ENCODE results near the gene OR51B4.

DNA sequence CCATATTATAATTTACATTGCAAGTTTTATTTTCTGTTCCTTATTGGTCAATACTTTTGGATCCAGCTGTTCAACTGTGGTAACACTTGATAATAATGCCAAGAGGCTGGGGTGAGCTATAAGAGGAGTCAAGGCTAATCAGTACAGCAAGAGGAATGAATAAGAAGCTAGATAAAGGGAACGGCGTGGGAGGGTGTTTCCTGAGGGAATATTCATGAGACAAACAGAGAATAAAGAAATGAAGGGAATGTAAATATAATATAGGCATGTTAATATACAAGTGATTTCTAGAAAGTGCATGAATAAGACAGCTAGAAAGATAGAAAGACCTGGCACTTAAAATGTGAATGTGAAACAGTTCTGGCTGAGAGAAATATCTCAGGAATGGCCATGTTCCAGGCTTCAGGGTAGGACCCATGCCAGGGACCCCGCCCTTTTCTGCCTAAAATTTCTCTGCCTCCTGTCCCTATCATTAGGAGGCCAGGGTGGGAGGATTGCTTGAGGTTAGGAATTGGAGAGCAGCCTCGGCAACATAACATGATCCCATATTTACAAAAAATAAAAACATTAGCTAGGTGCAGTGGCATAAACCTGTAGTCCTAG lies 3.9 kb downstream of the OR51B4 start:
- TF ChIP-seq, protein P1, sequence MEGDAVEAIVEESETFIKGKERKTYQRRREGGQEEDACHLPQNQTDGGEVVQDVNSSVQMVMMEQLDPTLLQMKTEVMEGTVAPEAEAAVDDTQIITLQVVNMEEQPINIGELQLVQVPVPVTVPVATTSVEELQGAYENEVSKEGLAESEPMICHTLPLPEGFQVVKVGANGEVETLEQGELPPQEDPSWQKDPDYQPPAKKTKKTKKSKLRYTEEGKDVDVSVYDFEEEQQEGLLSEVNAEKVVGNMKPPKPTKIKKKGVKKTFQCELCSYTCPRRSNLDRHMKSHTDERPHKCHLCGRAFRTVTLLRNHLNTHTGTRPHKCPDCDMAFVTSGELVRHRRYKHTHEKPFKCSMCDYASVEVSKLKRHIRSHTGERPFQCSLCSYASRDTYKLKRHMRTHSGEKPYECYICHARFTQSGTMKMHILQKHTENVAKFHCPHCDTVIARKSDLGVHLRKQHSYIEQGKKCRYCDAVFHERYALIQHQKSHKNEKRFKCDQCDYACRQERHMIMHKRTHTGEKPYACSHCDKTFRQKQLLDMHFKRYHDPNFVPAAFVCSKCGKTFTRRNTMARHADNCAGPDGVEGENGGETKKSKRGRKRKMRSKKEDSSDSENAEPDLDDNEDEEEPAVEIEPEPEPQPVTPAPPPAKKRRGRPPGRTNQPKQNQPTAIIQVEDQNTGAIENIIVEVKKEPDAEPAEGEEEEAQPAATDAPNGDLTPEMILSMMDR (IDR thresholded peaks at IDR 0.05), result no peak
- no peak for TF ChIP-seq POLR2A (IDR thresholded peaks at IDR 0.05)
